Effector CD4-positive, alpha-beta T cell (primary cell): ENCODE data around the gene LITAF.
"Not testable (repeated sequence)": the region's sequence is repeated elsewhere in the genome, so short reads cannot be mapped to it uniquely, and the experiment has no call there.

Source experiments
- DNase-seq: peaks from one replicate; pipeline ENCODE4 v3.0.0-alpha.2; 2020

The LITAF gene

DNA sequence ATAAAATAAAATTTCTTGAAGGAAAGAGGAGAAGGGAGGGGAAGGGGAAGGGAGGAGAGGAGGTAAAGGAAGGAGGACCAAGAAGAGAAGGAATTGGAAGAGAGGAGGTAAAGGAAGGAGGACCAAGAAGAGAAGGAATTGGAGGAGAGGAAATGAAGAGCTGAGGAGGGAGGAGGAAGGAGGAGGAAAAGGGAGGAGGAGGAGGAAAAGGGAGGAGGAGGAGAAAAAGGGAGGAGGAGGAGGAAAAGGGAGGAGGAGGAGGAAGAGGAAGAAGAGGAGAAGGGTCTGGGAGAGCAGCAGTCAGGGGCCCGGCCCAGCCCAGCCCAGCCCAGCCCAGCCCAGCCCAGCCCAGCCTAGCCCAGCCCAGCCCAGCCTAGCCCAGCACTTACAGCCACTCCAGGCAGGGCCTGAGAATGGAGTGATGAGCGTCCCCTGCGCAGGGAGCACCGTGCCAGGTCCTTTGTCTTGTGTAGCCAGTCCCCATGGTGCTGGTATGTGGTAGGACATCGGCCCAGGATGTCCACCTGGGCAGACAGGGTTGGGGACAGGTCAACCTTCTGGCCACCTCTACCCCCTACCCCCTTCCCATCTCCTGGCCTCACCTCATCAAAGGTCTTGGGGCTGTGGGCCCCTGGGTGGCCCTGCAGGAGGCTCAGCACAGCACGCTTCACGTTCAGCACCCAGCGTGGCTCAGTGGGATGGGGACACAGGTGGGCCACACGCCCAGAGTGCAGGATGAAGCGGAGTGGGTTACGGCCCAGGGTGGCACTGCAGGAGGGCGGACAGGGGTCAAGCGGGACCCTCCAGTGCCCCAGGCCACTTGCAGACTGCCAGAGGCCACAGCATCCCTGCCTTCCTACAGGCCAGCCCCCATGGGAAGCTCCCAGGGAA, 70.9 kb downstream of the LITAF start:
- no peak for DNase-seq

DNA sequence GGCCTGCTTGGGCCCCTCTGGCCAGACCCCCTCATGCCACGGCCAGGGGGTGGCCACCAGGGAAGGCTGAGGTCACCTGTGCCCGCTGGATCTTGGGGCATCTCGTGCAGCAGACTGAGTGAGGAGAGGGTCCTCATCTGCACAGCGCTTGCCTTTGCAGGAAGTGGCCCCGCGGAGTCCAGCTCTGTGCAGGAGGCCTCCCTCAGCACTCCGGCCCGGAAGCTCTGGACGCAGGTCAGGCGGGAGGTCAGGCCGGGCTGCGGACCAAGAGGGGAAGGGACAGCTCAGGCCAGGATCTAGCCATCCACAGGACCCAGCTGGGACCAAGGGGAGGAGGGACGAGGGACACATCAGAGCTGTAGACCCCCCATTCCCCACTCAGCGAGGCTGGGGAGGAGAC, 72.4 kb downstream of the LITAF start:
- DNase-seq, result no peak

DNA sequence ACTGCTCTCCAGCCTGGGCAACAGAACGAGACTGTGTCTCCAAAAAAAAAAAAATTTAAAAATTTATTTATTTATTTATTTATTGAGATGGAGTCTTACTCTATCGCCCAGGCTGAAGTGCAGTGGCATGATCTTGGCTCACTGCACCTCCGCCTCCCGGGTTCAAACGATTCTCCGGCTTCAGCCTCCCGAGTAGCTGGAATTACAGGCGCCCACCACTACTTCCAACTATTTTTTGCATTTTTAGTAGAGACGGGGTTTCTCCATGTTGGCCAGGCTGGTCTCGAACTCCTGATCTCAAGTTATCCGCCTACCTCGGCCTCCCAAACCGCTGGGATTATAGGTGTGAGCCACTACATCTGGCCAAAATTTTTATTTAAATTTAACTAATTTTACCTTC, 73.4 kb downstream of the LITAF start:
- DNase-seq, result not testable (repeated sequence)

DNA sequence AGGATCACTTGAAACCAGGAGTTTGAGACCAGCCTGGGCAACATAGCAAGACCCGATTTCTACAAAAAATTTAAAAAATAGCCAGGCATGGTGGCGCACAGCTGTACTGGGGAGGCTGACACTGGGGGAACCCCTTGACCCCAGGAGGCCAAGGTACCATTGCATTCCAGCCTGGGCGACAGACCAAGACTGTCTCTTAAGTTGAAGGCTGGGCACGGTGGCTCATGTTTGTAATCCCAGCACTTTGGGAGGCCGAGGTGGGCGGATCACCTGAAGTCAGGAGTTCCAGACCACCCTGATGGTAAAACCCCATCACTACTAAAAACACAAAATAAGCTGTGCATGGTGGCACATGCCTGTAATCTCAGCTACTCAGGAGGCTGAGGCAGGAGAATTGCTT, 74.9 kb downstream of the LITAF start:
- DNase-seq, result no peak

DNA sequence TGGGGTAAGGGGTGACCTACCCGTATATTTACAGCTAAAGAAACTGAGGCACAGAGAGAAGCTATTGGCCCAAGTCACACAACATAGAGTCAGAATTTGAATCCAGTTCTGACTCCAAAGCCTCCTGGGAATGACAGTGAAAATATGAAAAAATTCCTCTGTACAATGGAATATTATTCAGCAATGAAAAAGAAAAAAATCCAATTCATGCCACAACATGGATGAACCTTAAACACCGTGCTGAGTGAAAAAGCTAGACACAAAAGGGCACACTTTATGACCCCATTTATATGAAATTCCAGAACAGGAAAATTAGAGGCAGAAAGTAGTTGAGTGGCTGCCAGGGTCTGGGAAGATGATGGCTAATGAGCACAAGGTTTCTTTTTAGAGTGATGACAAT, 75.4 kb downstream of the LITAF start:
- no peak for DNase-seq

DNA sequence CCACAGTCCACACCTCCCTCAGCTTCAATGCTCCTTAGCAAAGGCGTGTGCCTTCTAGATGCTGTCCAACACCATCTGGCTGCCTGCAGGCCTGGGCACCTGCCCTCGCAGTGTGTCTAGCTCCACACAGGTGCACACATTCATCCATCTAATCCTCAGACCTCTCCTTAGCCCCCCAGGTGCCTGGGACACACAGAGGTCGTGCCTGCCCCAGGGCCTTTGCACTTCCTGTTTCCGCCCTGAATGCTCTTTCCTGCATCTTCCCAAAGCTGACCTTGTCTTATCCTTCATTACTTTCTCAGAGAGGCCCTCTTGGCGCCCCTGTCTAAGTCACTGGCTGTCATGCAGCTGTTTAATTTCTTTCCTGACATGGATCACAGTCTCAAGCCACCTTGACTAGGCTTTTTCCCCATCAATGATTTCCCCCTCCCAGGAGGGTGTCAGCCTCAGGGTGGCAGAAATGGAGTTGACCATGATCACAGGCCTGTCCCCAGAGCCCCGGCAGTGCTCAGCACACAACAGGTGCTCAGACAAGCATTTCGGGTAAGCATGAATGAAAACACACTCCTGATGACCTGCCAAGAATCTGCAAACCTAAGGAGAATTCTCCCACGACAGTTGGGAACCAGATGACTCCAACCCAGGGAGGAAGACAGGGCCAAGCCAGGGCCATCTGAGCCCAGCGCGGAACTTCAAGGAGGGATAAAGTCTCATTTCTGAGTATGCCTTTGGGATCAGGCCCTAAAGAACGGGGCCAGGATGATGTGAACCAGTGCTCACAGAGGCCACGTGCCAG, 76.3 kb downstream of the LITAF start:
- DNase-seq, result no peak

DNA sequence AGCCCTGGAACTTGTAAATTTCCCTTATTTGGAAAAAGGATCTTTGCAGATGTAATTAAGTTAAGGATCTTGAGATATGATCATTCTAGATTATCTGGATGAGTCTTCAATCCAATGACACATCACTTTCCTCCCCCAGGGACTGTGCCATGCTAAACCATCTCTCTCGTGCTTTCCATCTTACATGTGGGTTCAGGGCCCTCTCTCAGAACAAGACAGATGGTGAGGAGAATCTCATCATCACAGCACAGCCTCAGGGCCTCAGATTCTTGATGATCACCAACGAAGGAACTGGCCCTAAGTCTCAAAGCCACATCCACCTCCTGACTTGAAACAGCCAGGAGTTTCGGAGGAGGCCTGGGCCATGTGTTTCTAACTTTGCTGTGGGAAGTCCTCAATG, 78.7 kb downstream of the LITAF start:
- no peak for DNase-seq

DNA sequence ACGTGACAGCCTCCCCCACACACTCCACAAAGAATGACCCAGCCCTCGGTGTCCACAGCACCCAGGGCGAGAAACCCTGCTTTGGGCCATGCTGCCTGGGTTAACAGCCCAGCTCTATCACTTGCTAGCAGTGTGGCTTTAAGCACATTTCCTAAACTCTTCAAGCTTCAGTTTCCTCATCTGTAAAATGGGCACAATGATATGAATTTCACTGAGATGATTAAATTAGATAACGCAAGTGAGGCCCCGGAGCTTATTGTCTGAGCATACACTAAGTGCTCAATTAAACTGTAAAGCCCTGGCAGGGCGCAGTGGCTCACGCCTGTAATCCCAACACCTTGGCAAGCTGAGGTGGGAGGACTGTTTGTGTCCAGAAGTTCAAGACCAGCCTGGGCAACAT, 79.4 kb downstream of the LITAF start:
- DNase-seq, result no peak

DNA sequence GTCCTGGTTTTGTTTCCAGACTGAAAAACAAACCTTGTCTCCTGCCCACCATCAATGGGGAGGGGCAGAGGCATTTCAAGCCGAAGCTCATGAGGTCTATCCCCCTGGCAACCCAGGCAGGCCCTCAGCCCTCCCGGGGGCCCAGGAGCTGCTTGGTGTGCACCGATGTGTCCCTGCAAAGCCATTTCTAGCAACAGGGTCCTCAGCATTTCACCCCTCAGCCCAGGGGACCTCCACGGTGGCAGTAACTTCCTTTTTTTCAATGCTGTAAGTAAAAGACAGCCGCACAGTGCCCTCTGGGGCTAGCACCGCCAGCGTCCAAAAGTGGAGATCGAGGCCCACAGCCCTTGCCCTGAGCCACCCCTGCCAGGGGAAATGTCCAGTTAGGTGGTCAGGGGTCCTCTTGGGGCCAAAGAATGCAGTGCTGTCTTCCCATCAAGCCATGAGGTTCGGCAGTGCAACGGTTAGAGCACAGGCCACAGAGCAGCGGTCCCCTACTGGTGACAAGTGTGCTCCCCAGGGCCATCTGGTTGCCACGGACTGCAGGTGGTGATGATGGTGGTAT, 79.9 kb downstream of the LITAF start:
- DNase-seq, result no peak

DNA sequence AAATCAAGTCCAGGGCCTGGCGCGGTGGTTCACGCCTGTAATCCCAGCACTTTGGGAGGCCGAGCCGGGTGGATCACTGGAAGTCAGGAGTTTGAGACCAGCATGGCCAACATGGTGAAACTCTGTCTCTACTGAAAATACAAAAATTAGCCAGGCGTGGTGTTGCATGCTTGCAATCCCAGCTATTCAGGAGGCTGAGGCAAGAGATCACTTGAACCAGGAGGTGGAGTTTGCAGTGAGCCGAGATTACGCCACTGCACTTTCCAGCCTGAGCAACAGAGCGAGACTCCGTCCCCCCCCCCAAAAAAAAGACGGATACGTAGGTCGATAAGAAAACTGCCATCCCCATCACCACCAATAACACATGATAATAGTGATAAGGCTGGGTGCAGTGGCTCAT, 82.5 kb downstream of the LITAF start:
- DNase-seq, result not testable (repeated sequence)

DNA sequence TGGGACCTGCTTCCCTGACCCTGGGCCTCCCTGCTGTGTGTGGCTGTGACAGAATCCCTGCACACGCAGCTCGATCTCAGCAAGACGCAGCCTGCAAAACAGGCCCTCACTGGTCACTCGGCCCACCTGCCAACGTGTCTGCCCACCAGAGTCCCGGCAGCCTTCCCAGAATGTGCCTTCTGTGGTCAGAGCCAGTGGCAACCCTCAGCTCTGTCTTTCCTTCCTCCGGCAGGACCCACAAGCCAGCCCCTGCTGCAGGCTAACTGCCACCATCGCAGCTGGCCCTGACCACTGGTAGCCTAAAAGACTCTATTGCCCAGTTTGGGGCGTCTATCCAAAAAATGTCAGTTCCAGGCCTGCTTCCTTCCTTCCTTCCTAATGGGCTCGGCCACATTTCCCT, 83.2 kb downstream of the LITAF start:
- no peak for DNase-seq

DNA sequence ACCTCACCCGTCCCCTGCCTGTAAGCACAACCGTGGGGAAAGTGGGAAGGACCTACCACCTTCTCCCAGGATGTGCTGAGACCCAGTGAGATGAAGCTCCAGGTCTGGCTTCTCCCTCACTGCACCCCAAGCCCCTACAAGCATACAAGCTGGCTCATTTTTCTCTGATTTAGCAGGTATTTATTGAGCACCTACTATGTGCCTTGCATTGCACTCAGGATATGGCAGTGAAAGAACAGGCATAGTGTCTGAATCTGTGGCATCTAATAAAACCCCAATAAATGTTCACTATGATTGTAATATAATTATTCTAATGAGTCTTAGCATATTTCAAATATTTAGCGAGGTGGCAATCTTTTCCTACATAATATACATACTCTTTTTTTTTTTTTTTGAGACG, 84.5 kb downstream of the LITAF start:
- DNase-seq, result no peak

DNA sequence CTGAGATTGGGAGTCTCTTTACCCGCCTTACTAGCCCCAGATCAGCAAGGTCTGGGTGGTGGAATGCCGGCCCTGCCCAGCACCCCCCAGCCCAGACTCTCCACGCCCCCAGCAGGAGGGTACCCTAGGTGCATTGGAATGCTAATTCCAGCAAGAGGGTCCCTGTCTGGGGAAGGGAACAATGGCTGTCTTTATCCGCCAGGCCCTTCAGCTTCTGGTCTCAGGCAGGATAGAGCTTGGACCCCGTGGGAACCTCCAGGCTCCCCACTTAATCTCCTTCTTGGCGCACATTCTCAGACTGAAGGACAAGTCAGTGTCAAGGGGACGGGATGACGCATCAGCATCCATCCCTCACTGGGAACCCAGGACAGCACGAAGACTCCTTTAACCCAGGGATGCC, 85.1 kb downstream of the LITAF start:
- DNase-seq, result no peak

DNA sequence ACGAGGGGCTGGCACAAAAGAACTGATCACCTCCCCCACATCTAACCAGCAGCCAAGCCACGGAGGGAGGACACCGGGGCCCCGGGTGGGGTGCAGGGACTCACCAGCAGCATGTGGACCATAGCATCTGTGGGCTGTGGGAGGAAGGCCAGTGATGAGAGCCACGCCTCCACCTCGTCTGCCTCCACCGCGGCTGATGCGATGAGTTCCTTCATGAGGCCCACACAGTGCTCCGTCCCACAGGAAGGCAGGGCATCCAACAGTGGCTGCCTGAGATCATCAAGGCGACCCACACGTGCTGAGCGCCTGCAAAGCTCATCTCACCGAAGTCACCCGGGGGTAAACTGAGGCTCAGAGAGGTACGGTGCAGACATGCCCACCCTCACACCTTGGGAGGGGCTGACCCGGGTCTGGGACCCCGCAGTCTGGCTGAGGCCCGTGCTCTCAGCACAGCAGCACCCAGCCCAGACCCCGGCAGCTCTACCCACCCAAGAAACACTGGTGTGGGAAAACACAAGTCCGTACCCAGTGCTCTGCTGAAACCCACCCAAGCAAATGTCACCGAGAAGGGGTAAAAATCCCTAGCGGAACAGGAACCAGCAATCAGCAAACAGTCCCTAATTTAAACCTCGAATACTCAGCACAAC, 85.9 kb downstream of the LITAF start:
- no peak for DNase-seq

DNA sequence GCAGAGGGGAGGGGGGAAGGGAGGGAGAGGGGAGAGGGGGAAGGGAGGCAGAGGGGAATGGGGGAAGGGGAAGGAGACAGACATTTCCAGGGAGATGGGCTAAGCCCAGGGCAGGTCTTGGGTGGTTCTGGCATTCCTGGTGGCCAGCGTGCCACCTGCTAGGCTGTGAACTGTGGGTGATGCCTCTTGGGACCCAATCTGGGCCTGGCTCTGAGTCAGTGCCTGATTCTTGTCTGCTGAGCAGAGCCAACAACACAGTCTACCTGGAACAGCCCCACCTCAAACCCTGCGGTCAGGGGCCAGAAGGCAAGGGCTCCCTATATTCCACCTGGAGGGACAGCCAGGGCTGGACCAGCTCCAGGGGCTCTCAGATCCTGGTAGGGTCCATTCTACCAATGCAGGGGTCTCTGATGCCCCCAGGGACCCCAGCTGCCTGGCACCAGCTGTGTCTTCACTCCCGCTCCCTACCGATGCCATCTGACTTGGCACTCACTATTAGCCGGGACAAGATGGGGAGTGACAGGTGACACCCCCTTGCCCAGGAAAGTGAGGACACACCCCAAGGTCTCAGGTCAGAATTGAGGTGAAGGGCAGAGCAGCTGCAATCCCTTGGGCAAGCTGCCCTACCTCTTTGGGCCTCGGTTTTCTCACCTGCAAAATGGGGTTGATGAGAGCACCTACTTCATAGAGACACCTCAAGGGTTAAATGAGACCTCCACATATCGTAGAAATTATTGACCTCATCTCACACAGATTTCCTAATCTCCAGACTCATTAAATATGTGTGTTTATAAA, 87.2 kb downstream of the LITAF start:
- no peak for DNase-seq

DNA sequence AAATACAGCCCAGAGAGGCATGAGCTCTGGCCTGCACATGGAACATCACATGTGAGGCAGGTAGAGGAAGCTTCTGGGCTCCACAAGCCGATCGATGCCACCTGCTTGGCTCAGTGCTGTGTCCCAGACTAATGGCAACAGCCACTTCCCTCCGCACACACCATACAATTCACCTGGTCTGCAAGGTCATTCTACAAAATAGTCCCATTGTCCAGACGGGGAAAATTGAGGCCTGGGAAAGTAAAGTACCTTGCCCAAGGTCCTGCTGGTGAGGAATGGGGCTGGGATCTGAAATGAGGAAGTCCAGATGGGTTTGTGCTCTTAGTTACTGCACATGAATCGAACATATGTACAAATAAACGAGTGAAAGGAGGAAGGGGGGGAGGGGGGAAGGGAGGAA, 88.0 kb downstream of the LITAF start:
- no peak for DNase-seq

DNA sequence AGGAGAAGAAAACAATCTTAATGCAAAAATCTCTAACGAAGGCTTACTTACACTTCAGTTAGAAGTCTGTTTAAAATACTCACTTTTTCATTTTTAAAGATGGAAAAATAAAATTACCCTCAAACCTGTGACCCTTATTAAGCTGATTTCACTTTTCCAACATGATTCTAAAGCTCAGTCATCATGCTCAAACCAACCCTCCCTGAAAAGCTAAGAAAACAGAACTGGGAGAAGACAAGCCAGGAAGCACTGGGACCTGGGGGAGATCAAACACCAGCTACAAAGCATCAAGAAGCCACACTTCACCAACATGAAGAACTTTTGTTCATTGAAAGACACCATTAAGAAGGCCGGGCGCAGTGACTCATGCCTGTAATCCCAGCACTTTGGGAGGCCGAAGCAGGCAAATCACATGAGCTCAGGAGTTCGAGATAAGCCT, 88.8 kb downstream of the LITAF start:
- no peak for DNase-seq
